Muscle layer of duodenum (tissue), 2 donors: ENCODE results near the gene DYNLT4.
"Not testable (repeated sequence)": the region's sequence is repeated elsewhere in the genome, so short reads cannot be mapped to it uniquely, and the experiment has no call there.

Experiments
- H3K27ac ChIP-seq: one replicate; pipeline ENCODE4 v1.7.0; 2013; ENCODE audit warnings: mild to moderate bottlenecking, low read length
- H3K27me3 ChIP-seq: one replicate; pipeline ENCODE4 v1.7.0; 2013; ENCODE audit warnings: low read depth, mild to moderate bottlenecking, control low read depth, low read length
- H3K36me3 ChIP-seq, 2 donors: one replicate each; pipeline ENCODE4 v1.7.0; 2013; ENCODE audit warnings: low read length in 2 of 2, control low read depth in 1 of 2, mild to moderate bottlenecking in 1 of 2; ENCODE audit not compliant: insufficient read depth in 2 of 2, control insufficient read depth in 1 of 2
- H3K4me1 ChIP-seq, 2 donors: one replicate each; pipeline ENCODE4 v1.7.0; 2013; ENCODE audit warnings: low read length in 2 of 2, mild to moderate bottlenecking in 2 of 2, control low read depth in 1 of 2, moderate library complexity in 1 of 2; ENCODE audit not compliant: insufficient read depth in 2 of 2, control insufficient read depth in 1 of 2
- H3K4me3 ChIP-seq, 2 donors: one replicate each; pipeline ENCODE4 v1.7.0; 2013; ENCODE audit warnings: low read length in 2 of 2, low read depth in 1 of 2, mild to moderate bottlenecking in 1 of 2
- H3K9me3 ChIP-seq, 2 donors: one replicate each; pipeline ENCODE4 v1.7.0; 2013; ENCODE audit warnings: low read length in 2 of 2, control low read depth in 1 of 2, mild to moderate bottlenecking in 1 of 2; ENCODE audit not compliant: control insufficient read depth in 1 of 2
- donor health status: healthy.

The DYNLT4 gene

DNA sequence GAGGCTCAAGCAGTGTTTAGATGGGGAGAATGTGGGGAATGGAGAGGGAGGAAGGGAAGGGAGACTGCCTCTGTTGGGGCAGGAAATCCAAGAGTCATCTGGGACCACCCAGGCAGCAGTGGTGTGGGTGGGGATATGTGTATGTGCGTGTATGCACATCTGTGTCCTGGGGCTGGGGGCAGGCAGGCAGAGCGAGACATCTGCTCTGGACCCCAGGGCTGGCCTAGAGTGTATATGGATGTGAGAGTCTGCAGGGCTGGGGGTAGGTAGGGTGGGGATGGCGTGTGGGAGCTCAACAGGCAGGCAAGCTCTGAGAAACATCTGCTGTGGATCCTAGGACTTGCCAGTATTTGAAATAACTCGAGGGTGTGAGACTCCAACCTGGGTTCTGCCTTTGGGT lies 32.4 kb upstream of the DYNLT4 start:
- Histone ChIP-seq H3K4me3 (no peak overlapping the region), H3K4me1 (no peaks in the 10 kb centered on the region), H3K27ac (no peak overlapping the region)

GRCh38 chr1:44838294-44838693 lies 31.1 kb upstream of the DYNLT4 start:
- not testable (repeated sequence) for H3K4me3 ChIP-seq, H3K9me3 ChIP-seq, H3K27ac ChIP-seq, H3K4me1 ChIP-seq, H3K27me3 ChIP-seq, H3K36me3 ChIP-seq

More for the DNA sequence above, 32.4 kb upstream of the DYNLT4 start:
- H3K27me3 ChIP-seq = no peaks in the 10 kb centered on the region
- no peaks in the 10 kb centered on the region for H3K9me3 ChIP-seq
- no peaks in the 10 kb centered on the region for H3K36me3 ChIP-seq

- H3K27me3 ChIP-seq = no peaks in the 10 kb centered on the region
- H3K4me1 ChIP-seq = no peaks in the 10 kb centered on the region
- no peak overlapping the region for H3K4me3 ChIP-seq
- no peak overlapping the region for H3K27ac ChIP-seq
- no peaks in the 10 kb centered on the region for H3K36me3 ChIP-seq
- no peaks in the 10 kb centered on the region for H3K9me3 ChIP-seq
Measured at GRCh38 chr1:44835738-44836675, 28.9 kb upstream of the DYNLT4 start.

DNA sequence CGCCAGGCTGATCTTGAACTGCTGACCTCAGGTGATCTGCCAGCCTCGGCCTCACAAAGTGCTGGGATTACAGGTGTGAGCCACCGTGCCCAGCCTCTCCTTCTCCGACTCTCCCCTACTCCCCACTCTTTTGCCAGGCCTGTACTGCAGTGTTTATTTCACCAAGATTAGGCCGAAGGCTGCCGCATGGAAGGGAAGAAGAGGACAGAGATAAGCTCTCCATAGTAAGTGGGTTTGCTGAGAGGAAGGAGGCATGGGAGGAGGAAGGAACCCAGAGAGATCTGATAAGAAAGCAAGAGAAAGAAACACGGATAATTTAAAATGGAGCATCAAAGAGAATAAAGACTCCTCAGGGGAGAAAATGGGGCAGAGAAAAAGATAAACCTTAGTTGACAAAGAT lies 27.2 kb upstream of the DYNLT4 start:
- no peaks in the 10 kb centered on the region for H3K27me3 ChIP-seq
- no peaks in the 10 kb centered on the region for H3K9me3 ChIP-seq
- no peak overlapping the region for H3K4me3 ChIP-seq
- H3K27ac ChIP-seq = no peak overlapping the region
- H3K36me3 ChIP-seq = no peaks in the 10 kb centered on the region
- no peaks in the 10 kb centered on the region for H3K4me1 ChIP-seq

DNA sequence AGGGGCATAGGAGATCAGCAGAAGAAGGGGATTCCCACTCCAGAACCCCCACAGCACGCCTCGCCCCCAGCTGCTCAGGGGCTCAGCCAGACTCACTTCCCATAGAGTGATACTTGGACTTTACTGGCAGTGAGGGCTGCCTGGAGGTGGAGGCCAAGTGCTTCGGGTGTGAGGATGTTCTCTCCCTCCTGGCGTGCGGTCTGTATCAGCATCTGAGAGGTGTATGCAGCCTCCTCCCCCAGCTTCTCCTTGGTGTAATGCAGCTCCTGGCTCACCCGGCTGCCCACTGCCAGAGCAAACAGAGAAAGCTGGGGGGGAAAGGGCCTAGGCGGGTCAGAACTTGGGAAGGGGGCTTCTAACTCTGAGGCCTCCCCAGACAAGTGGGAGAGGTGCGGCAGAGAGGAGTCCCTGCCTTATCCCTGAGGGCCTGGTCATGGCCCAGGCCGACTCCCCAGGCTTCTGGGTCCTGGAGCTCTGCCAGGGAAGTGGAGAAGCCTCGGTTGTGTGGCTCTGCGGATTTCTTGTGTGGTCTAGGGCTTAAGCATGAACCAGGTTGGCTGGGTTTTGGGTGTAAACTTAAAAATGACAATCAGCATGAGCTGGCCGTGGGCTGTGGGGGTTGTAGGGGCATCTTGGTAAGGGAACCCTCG lies 25.0 kb upstream of the DYNLT4 start:
- no peak overlapping the region for H3K27ac ChIP-seq
- no peak overlapping the region for H3K4me3 ChIP-seq
- no peaks in the 10 kb centered on the region for H3K27me3 ChIP-seq
- peaks cover 0 to 12% of the 10 kb centered on the region in 2 donors for H3K36me3 ChIP-seq
- H3K9me3 ChIP-seq = no peaks in the 10 kb centered on the region
- no peaks in the 10 kb centered on the region for H3K4me1 ChIP-seq

DNA sequence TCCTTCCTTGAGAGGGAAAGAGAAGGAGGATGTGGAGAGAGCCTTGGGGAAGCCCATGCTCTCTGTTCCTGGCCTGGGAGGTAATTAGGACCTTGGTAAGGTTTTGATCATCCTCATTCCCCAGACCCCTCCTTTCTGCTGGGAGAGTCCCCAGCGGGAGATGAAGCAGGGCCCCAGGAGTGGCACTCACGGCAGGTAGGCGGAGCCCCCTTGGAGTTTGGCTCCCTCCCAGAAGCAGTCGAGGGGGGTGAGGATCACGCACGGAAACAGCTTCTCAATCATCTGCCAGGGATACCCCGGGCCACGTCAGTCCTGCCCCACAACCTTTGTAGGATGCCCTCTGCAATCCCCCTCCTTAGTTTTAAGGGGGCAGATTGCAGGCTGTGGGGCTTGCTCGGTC lies 24.4 kb upstream of the DYNLT4 start:
- Histone ChIP-seq H3K36me3 (peaks cover 0 to 17% of the 10 kb centered on the region in 2 donors), H3K27me3 (no peaks in the 10 kb centered on the region), H3K9me3 (no peaks in the 10 kb centered on the region), H3K4me3 (no peak overlapping the region), H3K4me1 (no peaks in the 10 kb centered on the region), H3K27ac (no peak overlapping the region)

- H3K9me3 ChIP-seq = no peaks in the 10 kb centered on the region
- no peaks in the 10 kb centered on the region for H3K4me1 ChIP-seq
- H3K27ac ChIP-seq = no peak overlapping the region
- peaks cover 0 to 17% of the 10 kb centered on the region in 2 donors for H3K36me3 ChIP-seq
- no peak overlapping the region for H3K4me3 ChIP-seq
- no peaks in the 10 kb centered on the region for H3K27me3 ChIP-seq
Measured at GRCh38 chr1:44830900-44831304, 23.8 kb upstream of the DYNLT4 start.

- Histone ChIP-seq H3K9me3 (no peaks in the 10 kb centered on the region), H3K27me3 (no peaks in the 10 kb centered on the region), H3K36me3 (peaks cover 0 to 17% of the 10 kb centered on the region in 2 donors), H3K4me1 (no peaks in the 10 kb centered on the region), H3K27ac (no peak overlapping the region), H3K4me3 (no peak overlapping the region)
Measured at GRCh38 chr1:44829506-44830384, 22.6 kb upstream of the DYNLT4 start.

GRCh38 chr1:44828841-44829440 lies 21.8 kb upstream of the DYNLT4 start:
- Histone ChIP-seq H3K9me3 (no peaks in the 10 kb centered on the region), H3K27me3 (no peaks in the 10 kb centered on the region), H3K4me1 (no peaks in the 10 kb centered on the region), H3K36me3 (peaks cover 0 to 17% of the 10 kb centered on the region in 2 donors), H3K4me3 (no peak overlapping the region), H3K27ac (no peak overlapping the region)

DNA sequence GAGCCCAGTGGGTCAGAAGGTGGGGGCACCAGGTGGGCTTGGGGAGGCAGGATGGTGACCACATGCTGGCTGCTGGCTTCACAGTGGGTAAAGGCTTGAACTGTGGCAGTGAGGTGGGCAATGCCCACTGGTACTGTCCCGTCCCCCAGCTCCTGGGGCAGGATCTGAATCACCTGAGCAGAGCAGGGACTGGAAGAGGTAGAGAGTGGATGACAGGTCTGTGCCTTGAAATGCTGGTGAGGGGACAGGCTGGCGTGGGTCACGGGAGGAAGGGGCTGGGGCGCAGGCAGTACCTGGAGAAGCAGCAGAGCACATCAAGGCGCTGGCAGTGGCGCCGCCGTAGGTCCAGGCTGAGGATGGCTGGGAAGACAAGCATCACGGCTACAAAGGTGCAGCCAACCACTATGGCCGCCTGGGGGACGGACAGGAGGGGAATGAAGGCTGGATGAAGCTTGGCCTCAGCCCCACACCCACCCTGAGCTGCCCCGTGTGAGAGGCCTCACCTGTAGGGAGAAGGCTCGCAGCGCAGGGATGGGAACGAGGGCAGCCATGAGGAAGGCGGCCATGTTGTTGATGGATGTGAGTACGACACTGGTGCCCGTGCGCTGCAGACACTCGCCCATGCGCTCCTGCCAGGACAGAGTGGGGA lies 21.0 kb upstream of the DYNLT4 start:
- Histone ChIP-seq H3K4me3 (no peak overlapping the region), H3K27ac (no peak overlapping the region), H3K4me1 (no peaks in the 10 kb centered on the region), H3K9me3 (no peaks in the 10 kb centered on the region), H3K36me3 (peaks cover 0 to 17% of the 10 kb centered on the region in 2 donors), H3K27me3 (no peaks in the 10 kb centered on the region)
